HG03103 (cell line): ENCODE results near the gene DNAJA3.
"Not testable (repeated sequence)": the region's sequence is repeated elsewhere in the genome, so short reads cannot be mapped to it uniquely, and the experiment has no call there.

ENCODE experiments used
- ATAC-seq: cut with Tn5 transposase; IDR thresholded peaks from one replicate; pipeline ENCODE4 v1.9.1; 2021; ENCODE audit warnings: low read depth; ENCODE audit not compliant: unreplicated experiment

DNAJA3 gene

GRCh38 chr16:4386951-4387565 lies 38.6 kb upstream of the DNAJA3 start:
- ATAC-seq, result no peak

DNA sequence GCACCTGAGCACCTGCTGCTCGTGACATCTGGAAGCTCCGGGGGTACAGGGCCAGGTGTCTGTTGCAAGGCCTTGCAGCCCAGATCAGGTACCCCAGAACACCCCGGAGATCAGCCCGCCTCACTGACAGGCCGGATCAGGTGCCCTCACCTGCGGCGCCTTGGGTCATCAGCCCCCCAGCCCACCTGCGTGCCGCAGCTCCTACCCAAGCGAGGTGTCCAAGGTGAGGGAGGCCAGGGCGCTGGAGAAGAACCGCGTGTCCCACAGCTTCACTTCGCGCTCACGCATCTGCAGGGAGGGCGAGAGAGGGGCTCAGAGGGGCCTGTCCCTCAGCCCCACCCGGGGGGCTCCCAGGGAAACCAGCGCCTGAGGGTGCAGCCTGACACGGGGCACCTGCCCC lies 37.9 kb upstream of the DNAJA3 start:
- no peak for ATAC-seq

- no peak for ATAC-seq
Measured at GRCh38 chr16:4388271-4389021, 37.2 kb upstream of the DNAJA3 start.

- no peak for ATAC-seq
Measured at GRCh38 chr16:4389051-4389955, 36.4 kb upstream of the DNAJA3 start.

GRCh38 chr16:4390266-4391260 lies 35.1 kb upstream of the DNAJA3 start:
- ATAC-seq, result no peak

DNA sequence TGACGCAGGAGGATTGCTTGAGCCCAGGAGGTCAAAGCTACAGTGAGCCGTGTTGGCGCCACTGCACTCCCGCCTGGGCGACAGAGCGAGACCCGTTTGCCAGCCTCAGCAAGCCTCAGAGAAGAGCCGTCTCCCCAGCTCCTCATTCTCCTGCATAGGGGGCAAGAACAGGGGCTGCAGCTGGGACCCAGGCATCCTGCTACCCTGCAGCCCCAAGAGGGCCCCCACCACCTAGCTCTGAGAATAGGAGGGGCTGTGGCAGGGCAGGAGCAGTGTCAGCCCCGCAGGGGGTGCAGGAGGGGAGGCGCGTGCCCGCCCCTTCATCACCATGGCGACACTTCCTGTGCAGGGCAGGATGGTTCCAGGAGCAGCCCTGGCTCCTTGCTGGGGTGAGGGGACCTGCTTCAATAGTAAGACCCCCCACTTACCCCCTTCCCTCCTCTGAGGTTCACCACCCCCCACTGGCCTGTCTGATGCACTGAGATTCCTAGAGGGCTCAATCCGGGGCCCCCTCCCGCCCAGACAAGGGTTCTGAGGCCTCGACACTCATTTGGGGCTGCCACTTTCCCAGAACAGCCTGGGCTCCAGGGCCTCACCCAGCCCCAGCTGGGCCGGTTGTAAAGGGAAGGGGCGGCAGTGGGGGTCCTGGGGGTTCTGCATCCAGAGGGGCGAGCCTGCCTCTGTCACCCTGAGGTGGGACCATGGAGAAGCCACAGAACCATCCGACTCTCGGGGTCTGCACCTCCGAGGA lies 33.9 kb upstream of the DNAJA3 start:
- no peak for ATAC-seq

DNA sequence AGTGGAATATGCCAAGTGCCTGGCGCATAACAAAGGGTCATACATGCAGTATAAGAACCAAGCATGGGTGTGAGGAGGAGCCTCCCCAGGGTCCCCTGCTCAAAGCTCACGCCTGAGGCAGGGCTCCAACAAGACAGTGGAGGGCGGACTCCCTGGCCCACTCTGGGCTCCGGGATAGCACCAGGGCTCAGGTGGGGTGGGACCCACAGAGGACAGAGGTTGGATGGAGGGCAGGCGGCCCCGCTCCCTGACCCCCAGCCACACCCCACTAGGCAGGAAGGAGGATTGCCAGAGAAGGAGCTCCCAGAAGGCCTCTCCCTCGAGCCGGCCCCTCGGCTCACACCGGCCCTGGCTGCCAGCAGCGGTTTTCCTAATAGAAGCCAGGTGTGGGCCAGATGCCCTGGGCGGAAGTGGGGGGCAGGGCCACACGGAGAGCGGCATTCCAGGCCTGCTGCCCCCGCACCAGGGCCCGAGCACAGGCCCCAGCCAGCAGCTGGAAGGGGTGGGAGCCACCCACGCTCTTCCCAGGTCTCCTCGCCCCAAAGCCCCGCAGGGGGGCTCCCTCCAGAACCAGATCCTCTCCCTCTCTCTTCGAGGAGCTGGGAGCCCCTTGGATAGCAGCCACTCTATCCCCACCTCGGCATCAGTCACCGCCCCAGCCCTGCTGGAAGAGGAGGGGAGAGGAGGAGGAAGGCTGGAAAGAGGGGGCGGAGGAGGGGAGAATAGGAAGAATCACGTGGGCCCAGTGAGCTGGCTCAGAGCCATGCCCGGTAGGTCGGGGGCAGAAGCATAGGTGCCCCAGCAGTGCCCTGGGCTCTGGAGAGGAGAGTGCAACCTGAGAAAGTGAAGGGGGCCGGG lies 33.1 kb upstream of the DNAJA3 start:
- no peak for ATAC-seq

GRCh38 chr16:4393240-4393600 lies 32.4 kb upstream of the DNAJA3 start:
- ATAC-seq, result no peak

DNA sequence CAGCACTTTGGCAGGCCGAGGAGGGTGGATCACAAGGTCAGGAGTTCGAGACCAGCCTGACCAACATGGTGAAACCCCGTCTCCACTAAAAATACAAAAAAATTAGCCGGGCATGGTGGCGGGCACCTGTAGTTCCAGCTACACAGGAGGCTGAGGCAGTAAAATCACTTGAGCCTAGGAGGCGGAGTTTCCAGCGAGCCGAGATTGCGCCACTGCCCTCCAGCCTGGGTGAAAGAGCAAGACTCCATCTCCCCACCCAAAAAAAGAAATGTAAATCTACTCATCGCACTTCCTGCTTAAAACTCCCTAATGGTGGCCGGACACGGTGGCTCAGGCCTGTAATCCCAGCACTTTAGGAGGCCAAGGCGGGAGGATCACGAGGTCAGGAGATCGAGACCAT lies 31.8 kb upstream of the DNAJA3 start:
- ATAC-seq, result not testable (repeated sequence)

GRCh38 chr16:4395055-4395726 lies 30.5 kb upstream of the DNAJA3 start:
- no peak for ATAC-seq

GRCh38 chr16:4399001-4399730 lies 26.5 kb upstream of the DNAJA3 start:
- no peak for ATAC-seq

GRCh38 chr16:4401094-4401501 lies 24.6 kb upstream of the DNAJA3 start:
- ATAC-seq, result no peak

DNA sequence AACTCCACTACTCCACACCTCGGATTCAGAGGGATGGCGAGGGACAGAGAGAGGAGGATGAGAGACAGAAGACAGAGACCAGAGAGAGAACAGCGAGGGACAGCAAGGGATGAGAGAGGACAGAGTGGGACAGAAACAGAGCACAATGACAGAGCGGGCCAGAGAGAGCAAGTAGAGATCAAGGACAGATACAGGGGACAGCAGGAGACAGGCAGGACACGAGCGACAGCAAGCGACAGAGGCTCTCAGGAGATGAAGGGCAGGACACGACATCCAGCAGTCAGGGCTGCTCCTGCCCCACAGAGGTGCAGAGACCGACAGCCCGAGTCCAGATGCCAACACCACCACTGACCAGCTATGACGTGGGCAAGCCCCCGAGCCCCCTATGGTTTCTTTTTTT lies 24.2 kb upstream of the DNAJA3 start:
- ATAC-seq, result no peak

DNA sequence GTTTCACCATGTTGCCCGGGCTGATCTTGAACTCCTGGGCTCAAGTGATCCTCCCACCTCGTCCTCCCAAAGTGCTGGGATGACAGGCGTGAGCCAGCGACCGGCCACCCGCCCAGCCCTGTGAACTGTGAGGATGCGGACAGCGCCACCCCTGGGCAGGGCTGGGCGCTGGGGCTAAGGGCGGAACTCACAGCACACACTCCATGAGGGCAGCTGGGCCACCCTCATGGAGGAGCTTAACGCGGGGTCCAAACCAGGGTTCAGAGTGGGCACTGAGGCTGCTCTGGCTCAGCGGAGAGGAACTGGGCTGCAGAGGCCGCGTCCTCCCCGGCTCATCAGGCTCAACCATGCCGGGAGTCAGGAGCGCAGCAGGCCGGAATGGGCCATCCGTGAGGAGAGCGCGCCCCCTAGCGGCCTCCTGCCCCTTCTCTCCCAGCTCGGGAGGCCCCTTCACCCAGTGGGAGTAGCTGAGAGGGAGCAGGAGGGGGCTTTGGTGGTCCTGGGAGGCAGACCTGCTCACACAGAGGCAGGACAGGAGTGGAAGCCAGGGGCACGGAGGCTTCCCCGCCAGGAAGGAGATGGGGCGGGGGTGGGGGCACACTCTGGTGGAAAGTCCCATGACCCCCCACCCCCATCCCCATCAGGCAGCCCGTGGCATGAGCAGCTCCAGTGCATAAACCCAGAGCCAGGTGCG lies 23.1 kb upstream of the DNAJA3 start:
- ATAC-seq, result no peak

GRCh38 chr16:4403133-4403949 lies 22.3 kb upstream of the DNAJA3 start:
- ATAC-seq, result no peak
